ENCODE data around the gene TCEA3.

Gene TCEA3

DNA sequence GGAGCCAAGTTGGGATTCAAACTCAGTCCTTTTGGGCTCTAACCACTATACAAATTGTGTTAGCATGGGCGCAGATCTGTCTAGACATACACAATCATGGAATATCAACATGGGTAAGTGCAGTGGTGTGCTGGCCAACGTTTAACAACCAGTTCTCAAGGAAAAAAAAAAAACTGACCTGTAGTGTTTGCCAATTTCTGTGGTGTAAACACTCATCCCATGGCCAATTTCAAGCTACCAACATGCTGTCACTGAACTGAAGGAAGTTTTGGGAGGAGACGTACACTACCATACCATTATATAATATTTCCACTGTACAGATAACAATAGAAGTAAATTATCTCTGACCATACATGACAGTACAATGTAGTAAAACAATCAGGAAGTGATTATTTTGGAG, 3.2 kb downstream of the TCEA3 start:
- DNase-seq (ENCODE audit: low read depth in 2 of 2): no peak

DNA sequence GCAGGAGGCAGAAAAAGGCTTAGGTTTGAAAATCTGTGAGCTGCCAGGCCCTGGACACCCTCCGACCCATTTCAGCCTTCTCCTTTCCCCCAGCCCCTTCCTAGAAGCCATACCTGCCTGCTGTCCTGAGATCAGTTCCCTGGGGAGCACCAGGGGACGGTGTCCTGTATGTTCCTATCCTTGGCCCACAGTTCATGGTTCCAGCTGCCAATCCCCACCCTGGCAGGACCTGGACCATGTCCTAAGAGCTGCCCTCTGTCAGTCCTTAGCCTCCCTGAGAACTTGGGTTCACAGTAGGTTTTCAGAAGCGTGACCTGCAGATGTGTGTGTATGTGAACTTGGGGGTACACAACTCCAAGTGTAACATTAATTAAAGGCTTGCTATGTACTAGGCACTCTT, 3.8 kb downstream of the TCEA3 start:
- DNase-seq (ENCODE audit: low read depth in 2 of 2): no peak

DNA sequence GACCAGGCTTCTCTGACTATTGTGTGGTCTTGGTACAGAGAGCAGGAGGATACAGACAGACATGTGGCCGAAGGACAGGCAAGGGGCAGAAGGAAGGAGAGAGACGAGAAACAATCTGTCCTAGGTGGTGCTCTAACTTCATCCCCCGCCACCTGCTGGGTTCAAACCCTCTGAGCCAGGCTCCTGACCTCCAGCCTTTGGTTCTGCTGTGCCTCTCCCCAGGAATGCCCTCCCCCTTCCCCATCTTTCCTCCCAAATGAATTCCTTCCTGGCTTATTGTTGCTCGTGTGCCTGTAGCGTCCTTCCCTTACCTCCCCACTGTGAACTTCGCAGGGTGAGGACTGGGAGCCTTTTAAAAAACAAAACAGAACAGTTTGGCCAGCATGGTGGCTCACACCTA, 5.4 kb downstream of the TCEA3 start:
- DNase-seq (ENCODE audit: low read depth in 2 of 2): no peak

DNA sequence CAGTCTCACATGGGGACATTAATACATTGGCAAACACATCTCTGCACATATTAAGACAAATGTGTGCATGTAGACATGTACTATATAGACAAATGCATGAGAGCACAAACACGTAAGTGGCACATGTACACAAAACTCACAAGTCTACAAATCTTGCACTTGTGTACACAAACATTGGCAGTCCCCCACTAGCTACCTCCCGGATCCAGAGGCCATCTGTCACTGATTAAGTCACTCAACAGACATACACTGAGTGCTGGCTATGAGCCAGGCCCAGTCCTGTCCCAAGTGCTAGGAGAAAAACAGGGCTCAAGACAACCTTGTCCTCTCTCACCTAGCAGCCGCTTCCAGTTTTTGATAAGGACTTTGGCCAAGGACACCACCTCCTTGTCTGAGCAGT, 7.0 kb downstream of the TCEA3 start:
- no peak for DNase-seq (ENCODE audit: low read depth in 2 of 2)

DNA sequence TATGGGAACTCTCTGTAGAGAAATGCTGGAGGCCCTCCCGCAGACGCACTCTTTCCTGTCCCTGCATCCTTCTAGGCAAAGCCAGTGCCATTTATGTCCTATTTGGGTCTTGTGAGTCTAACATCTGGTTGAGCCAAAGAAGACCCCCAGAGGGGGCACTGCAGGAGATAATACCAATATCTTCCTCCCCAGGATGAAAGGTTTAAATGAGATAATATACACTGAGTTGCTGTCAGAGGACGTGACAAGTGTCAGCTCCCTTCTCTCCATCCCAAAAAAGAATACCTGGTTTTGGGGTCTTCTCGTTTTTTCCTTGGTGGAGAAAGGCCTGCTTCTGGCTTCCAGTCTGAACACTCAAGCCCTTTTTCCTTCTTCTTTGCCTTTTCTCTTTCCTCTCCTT, 7.6 kb downstream of the TCEA3 start:
- no peak for DNase-seq (ENCODE audit: low read depth in 2 of 2)

DNA sequence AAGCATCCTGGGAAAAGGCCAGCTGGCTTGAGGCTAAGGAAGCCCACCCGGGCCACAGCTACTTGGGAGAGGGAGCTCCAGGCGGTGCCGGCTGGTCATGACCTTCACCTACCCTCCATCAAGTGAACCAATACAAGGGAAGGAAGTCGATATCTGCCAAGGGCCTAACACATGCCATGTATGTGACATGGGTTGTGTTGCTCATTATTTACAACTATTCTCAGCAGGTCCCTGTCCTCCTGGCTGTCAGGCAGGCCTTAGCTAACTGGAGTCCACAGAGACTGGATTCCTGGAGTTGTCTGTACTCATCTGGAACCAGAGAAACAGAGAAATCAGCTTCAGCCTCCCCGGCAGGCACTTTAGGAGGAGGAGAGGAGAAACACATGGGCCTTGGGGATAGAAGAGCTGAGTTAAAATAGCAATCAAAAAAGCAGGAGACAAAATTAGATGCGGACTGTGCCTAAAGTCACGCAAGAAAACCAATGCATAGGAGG, 15.7 kb downstream of the TCEA3 start:
- no peak for DNase-seq (ENCODE audit: low read depth in 2 of 2)

DNA sequence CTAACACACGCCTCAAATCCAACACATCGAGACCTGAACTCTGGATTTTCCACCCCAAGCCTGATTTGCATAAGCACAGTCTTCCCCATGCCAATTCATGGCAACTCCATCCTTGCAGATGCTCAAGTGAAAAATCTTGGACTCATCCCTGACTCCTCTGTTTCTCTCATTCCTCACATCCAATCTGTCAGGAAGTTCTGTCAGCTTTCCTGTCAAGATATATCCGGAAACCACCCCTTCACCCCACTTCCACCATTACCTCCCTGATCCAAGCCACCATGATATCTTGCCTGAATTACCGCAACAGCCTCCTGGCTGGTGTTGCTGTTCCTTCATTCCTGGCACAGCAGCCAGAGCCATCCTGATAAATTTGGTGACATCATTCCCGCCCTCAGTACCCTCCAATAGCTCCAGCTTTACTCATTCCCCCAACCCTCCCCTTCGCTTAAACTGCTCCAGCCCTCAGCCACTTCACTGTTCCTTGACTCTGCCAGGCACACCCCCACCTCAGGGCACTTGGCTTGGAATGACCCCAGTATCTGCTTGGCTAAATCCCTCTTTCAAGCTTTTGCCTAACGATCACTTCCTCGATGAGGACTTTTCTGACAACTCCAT, 17.4 kb downstream of the TCEA3 start:
- no peak for DNase-seq (ENCODE audit: low read depth in 2 of 2)

DNA sequence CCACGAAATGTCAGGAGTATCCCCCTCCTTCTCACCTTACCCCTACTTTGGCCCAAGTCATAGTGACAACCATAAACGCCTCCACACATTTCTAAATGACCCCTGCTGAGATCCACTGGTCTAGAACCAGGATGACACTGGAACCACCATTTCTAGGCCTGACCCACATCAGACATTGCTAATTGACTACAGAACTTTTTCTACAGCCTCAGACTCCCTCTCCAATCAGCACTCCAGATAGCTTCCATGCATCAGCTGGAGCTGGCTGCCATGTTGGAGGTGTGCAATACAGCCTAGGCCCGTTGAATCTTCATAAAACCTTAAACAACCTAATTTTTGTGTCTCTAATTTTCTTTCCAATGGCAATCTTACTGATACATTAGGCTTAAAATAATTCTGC, 18.6 kb downstream of the TCEA3 start:
- DNase-seq (ENCODE audit: low read depth in 2 of 2): no peak

DNA sequence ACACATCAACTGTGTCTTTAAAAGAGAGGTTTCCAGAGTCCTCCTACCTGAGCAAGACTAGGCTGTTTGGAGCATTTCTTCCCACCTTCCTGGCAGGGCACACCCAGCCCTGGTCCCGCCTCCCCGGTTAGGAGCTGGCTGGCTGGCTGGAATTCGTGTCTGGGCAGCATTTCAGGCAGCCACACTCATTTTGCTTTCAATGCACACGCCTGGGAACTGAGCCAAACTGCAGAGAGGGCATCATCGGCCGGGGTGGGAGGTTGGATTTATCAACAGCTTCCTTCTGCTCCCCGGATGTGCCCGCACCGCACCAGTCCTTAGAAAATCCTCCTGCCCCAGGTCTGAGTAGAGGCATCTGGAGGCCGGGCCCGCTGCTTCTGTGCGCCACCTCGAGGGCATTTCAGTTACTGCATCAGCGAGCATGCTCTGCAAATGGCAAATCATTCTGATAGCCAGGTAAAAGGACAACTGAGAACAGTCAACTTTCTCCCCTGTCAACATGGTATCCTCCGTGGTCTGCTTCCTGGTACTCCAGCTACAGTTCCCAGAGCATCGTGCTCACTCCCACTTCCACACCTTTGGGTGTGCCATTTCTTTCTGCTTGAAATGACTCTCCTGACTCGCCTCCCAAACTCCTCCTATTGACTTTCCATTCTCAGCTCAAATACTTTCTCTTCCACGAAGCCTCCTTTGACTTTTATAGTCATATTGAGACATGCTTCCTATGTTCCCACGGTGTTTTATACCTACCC, 20.6 kb downstream of the TCEA3 start:
- DNase-seq (ENCODE audit: low read depth in 2 of 2): peak; percentile 61 to 68

DNA sequence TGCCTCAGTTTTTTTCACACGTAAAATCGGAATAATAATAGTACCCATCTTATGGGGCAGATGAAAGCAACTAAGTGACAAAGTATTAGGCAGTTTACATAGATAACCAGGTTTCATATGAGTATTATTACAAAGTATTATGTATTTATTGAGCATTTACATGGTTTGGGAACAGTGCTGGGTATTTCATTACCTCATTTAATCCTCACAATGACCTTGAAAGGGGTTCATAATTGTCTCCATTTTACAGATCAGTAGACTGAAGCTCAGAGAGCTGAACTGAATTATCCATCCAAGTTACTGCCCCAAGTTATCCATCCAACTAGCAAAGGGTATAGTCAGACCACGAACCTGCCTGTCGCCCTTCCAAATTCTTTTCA, 21.2 kb downstream of the TCEA3 start:
- no peak for DNase-seq (ENCODE audit: low read depth in 2 of 2)

DNA sequence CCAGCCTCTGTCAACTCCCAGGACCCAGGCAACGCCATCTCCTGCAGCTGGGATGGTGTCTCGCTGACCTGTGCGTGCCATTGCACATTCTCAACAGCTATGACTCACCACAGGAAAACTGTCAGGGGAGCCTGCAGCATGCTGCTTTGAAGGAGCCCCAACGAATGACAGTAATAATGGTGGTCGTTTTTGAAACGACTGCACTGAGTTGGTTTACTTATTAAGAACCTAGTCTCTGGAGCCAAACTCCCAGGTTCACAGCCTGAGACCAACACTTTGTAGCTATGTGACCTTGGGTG, 21.6 kb downstream of the TCEA3 start:
- no peak for DNase-seq (ENCODE audit: low read depth in 2 of 2)

DNA sequence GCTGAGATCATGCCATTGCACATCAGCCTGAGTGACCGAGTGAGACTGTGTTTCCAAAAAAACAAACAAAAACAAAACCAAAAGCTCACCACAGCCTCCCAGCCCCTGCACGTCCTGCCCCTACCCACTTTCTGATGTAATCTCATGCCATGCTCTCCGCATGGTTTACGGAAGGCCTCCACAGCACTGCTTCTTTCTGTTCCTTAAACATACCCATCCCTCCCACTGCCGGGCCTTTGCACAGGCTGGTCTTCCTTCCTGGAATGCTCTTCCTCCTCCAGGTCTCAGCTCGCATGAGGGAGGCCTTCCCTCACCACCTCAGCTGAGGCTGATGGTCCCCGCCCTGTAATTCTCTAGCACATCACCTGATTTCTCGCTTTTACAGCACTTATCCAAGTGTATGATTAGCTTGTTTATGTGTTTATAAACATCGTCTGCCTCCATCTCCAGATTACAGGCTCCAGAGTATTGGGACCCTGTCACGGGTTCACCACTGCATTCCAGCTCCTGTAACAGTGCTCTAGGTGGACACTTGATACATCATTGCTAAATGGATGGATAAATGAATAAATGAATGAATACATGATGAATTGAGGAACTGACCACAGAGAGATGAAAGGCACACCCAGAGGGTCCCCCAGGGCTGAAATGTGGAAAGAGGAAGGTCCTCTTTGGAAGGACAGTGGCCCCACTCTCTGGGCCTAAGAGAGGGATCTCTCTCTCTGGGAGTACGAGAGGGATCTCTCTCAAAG, 22.1 kb downstream of the TCEA3 start:
- no peak for DNase-seq (ENCODE audit: low read depth in 2 of 2)

DNA sequence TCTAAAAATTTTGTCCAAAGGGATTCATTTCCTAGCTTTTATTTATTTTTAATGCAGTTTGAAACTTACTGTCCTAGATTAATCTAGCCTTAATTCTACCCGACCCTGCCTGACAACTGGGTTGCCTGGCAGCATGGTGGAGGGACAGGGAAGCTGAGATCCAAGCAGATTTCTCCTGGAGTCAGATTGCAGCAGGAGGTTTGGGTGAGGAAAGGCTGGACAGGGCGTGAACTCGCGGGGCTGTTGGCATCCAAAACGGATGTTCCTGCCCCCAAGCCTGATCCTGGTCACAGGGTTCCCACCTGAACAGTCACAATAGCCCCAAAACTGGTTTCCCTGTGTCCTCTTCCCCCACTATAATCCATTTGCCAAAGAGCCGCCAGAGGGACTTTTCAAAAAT, 23.2 kb downstream of the TCEA3 start:
- DNase-seq (ENCODE audit: low read depth in 2 of 2): no peak

DNA sequence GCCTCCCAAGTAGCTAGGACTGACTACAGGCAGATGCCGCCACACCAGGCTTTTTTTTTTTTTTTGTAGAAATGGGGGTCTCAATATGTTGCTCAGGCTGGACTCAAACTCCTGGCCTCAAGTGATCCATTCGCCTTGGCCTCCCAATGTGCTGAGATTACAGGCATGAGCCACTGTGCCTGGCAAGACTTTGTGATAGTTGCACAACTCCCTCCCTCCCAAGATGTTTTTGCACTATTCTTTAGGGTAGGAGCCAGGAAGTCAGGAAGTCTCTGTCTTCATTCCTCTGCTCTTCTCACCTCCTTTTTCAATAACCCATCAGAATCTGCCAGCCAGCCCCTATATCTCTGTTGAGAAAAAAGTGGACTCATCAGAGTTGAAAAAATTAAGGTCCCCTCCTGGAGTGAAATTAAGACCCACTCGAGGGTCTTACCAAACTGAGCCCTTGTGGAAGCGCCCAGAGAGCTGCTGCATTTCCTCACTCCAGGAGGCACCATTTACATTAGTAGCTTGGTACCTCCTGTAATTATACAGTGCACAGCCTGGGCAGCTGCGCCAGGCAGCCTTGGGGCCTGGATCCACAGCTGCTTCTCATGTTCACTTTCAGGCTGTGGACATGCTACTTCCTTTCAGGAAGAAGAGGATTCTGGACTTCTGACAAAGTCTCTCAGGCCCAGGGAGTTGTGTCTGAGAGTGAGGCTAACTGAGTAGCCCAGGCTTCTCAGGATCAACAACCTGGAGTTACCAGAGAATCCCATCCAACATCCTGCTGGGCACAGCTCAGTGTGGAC, 24.0 kb downstream of the TCEA3 start:
- no peak for DNase-seq (ENCODE audit: low read depth in 2 of 2)

DNA sequence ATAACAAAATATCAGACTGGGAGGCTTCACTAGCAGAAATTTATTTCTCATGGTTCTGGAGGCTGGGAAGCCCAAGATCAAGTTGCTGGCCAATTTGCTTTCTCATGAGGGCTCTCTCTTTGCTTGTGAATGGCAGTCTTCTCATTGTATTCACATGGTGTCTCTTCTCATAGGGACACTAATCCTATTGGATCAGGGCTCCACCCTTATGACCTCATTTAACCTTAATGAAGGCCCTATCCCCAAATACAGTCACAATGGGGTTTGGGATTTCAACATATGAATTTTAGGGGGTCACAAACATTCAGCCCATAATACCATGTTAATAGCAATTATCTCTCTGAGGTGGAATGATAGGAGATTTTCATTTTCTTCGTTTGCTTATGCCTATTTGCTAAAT, 25.3 kb downstream of the TCEA3 start:
- DNase-seq (ENCODE audit: low read depth in 2 of 2): no peak

DNA sequence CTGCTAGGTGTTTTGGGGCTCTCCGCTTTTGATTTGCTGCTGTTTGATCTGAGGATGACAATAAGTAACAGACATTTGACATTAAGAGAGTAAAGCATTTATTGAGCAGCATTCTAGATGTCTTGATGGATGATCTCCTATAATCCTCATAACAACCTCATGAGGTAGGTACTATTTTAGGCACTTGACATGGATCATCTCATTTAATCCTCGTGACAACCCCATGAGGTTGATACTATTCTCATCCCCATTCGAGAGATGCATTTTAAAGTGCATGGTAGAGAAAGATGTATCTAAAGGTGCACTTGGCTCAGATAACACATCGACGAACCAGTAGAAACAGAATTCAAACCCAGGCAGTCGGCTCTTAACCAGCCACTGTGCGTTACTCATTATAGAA, 26.6 kb downstream of the TCEA3 start:
- DNase-seq (ENCODE audit: low read depth in 2 of 2): no peak

DNA sequence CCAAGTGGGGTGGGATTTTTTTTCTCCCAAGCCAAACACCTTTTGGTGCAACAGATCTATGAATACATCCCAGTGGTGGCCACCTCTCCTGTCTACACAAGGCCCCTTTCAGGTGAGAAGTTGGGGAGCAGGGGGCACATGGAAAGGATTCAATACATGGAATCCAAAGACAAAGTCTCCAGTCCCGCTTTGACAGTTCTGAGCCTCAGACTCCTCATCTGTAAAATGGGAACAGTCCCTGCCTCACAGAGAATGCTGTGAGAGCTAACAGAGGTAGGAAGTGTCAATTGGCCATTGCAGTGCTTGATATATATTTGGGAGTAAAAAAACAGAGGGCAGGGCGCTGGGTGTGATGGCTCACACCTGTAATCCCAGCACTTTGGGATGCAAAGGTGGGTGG, 28.2 kb downstream of the TCEA3 start:
- DNase-seq (ENCODE audit: low read depth in 2 of 2): no peak

DNA sequence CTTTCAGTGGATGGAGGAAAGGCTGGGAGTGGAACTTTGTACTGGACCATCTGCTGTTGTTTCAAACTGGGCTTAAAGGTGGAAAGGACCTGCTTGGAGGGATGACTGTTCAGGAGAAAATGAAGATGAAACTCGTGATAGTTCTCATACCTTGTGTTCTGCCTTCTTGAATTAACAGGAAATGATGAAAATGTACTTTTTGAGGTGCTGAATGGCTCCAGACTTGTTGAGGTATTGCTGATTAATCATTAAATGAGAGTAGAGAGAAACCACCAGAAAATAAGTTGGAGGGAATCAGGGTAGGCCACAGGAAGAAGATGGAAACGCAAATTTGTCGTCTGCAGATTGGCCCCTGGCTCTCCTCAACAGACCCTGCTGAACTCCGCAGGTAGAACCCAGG, 28.7 kb downstream of the TCEA3 start:
- no peak for DNase-seq (ENCODE audit: low read depth in 2 of 2)

DNA sequence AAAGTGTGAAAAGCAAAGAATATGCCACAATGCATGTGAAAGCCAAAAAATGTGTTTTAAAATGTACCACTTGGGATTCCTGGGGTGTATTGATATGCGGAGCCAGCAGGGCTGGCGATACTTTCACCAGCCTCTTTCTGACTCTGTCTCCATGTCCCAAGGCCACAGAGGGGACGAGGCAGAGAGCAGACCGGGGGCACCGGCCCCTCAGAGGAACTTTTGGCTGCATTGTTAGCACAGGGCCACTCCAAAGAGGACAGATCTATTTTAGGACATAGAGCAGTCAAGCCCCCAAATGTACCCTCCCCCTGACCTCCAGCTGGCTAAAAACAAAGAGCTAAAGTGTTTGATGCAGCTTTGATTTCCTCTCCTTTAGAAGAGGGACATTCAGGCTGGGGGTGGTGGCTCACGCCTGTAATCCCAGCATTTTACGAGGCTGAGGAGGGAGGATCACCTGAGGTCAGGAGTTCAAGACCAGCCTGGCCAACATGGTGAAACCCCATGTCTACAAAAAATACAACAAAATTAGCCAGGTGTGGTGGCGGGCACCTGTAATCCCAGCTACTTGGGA, 29.3 kb downstream of the TCEA3 start:
- DNase-seq (ENCODE audit: low read depth in 2 of 2): no peak

DNA sequence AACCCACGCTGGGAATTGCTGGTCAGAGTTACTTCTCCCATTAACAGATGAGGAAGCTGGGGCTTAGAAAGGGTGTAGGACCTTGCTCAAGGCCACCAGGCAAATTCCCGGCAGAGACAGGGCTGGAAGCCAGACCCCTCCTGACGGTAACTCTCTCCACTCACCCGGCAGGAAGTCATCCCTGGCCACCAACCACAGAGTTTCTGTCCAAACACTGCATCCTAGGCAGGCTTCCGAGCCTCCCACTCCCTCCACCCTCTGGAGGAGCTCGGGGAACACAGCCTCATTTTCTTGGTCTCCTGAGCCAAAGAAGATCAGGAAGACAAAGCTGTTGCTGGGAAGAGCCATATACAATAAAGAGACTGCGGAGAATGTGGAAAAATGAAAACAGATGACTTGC, 29.9 kb downstream of the TCEA3 start:
- DNase-seq (ENCODE audit: low read depth in 2 of 2): peak; percentile 86 to 87

DNA sequence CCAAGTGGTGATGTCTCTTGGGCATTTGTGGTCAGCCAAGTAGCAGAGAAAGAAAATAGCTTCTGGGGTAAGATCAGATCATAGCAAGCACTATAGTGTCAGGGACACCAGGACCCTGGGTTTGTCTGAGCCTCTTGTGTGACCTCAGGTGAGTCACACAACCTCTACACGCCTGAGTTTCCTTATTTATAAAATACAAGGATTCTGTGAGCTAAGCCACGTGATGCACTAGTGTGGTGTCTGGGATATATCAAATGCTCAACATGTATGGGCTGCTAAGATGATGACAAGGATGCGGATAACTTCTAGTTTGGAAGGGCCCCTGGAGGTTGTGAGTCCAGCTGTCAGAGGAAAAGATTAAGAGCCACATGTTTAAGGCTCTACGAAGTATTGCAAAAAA, 30.4 kb downstream of the TCEA3 start:
- peak; percentile 83 to 89 for DNase-seq (ENCODE audit: low read depth in 2 of 2)

DNA sequence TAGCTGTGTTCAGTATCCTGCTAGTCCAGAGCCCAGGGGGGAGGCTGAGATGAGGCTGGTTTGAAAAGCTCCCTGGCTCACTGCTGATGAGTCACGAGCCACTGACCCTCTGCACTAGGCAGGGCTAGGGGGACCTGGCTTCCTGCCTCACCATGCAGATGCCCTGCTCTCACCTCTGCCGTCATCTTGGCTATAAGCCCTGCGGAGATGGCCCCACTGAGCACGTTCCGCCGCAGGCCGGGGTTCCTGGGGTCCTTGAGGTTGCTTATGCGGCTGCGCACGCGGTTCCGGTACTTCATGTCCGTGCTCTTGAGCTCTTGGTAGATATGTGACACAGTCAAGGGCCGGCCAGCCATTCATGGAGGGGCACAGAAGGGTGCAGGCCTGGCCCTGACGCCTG, 30.8 kb downstream of the TCEA3 start:
- no peak for DNase-seq (ENCODE audit: low read depth in 2 of 2)
